Retinal pigment epithelial cell (primary cell): ENCODE measurements around the gene NUP54.

Experiments used
- DNase-seq: peaks from one replicate; pipeline ENCODE4 v3.0.0-alpha.2; 2010; ENCODE audit warnings: low read depth
- H3K4me3 ChIP-seq: 2 replicates; pipeline ENCODE4 v1.5.1; 2011; ENCODE audit warnings: mild to moderate bottlenecking, low read length, control low read depth, moderate library complexity
- TF ChIP-seq, protein P1 (sequence below): conservative IDR thresholded peaks from 2 replicates; pipeline ENCODE4 v1.5.1; 2011; ENCODE audit warnings: low read depth, low read length, control low read depth, inconsistent platforms

Gene NUP54

DNA sequence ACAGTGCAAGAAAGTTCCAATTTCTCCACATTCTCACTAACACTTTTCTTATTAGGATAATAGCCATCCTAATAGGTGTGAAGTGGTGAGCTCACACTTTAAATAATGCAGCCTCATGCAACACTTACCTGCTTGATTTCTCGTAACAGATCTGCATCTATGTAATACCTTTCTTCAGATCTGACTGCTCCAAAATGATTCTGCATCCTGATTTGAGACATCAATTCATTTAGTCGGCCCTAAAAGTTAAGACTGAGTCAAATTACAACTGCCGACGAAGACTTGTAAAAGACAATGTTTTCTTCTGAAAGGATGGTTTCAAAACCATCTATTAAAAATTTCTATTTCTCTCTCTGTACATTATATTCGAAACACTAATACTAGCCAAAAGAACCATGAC lies 30.7 kb downstream of the NUP54 start:
- no peak for DNase-seq
- no peak overlapping the region for H3K4me3 ChIP-seq
- TF ChIP-seq, protein P1, sequence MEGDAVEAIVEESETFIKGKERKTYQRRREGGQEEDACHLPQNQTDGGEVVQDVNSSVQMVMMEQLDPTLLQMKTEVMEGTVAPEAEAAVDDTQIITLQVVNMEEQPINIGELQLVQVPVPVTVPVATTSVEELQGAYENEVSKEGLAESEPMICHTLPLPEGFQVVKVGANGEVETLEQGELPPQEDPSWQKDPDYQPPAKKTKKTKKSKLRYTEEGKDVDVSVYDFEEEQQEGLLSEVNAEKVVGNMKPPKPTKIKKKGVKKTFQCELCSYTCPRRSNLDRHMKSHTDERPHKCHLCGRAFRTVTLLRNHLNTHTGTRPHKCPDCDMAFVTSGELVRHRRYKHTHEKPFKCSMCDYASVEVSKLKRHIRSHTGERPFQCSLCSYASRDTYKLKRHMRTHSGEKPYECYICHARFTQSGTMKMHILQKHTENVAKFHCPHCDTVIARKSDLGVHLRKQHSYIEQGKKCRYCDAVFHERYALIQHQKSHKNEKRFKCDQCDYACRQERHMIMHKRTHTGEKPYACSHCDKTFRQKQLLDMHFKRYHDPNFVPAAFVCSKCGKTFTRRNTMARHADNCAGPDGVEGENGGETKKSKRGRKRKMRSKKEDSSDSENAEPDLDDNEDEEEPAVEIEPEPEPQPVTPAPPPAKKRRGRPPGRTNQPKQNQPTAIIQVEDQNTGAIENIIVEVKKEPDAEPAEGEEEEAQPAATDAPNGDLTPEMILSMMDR, result no peak

DNA sequence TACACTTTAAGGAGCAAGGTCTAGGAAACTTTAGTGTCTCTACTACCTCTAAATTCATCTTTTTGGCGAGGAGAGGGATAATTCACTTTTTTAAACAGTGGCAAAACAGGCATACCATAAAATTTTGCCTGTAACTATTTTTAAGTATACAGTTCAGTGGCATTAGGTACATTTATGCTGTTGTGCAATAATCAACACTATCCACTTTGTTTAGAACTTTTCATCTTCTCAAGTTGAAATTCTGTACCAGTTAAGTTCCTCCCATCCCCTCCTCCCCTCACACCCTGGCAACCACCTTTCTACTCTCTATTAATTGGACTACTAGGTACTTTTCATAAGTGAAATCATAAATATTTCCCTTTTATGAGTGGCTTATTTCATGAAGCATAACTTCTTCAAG lies 31.4 kb downstream of the NUP54 start:
- TF ChIP-seq, protein P1, result no peak
- no peak for DNase-seq
- H3K4me3 ChIP-seq, result no peak overlapping the region

DNA sequence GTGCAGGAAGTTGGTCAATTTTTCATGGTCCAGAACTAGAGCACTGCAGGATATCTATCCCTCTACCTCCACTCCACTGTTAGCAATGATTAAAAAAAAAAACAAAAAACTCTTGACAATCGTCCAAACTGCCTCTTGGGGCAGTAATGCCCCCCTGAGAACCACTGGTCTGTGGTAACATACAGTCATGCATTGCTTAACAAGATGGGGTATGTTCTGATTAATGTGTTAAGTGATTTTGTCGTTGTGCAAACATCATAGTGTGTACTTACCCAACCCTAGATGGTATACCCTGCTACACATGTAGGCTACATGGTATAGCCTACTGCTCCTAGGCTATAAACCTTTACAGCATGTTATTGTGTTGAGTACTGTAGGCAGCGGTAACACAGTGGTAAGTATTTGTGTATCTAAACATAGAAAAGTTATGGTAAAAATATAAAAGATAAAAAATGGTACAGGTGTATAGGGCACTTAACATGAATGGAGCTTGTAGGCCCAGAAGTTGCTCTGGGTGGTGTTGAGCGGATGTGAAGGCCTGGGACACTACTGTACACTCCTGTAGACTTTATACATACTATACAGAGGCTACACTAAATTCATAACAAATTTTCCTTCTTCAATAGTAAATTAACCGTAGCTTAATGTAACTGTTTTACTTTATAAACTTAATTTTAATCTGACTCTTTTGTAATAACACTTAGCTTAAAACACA lies 39.6 kb downstream of the NUP54 start:
- TF ChIP-seq, protein P1, result peak; percentile 20
- H3K4me3 ChIP-seq, result no peak overlapping the region
- no peak for DNase-seq

DNA sequence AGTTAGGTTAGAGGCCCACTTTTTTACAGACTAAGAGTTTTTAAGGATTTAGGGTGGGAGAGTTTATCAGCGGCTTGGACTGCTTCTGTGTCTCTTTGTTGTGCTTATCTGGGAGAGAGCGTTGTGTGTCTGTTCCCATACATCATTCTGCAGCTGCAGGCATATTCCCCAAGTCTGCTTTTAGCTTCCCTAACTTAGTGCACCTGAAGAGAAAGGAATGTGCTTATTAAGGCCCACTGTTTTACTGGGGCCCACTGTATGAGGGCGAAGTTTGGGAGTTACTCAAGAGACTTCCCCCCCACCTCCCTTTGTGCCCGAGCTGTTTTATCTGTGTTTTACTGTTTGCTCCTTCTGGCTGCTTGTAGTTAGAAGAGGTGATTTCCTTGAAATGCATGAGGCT lies 41.8 kb downstream of the NUP54 start:
- H3K4me3 ChIP-seq, result no peak overlapping the region
- TF ChIP-seq, protein P1, result no peak
- no peak for DNase-seq

DNA sequence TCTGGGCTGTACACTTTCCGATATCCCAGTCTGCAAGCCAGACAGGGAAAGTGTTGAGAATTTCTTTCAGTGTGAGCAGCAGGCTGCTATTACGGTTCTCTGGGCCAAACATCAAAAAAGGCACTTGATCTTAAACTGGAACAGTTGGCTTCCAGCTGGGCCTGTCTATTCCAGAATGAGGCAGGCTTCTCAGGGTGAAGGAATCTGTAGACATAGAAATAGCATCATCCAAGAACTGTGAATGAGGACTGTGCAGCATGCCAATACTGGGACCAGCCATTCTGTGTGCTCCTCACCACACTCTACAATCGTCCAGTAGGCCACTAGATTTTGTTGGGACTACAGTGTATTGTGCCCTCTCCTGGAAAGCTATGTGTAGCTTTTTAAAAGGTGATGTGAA lies 42.5 kb downstream of the NUP54 start:
- H3K4me3 ChIP-seq, result no peak overlapping the region
- TF ChIP-seq, protein P1, result no peak
- no peak for DNase-seq

DNA sequence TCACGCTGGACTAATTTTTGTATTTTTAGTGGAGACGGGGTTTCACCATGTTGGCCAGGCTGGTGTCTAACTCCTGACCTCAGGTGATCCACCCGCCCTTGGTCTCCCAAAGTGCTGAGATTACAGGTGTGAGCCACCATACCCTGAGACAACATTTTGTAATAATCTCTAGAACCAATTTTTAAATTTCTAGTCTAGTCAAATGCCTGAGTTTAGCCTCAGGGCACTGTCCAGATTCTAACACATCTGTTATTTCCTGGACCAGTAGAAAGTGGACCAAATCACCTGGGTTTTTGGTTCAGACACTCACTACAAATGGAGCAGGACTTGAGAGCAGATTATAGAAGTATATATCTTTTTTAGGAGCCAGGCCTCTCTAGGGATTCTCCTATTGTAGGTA lies 52.1 kb downstream of the NUP54 start:
- DNase-seq, result no peak
- TF ChIP-seq, protein P1, result no peak
- H3K4me3 ChIP-seq, result no peak overlapping the region

DNA sequence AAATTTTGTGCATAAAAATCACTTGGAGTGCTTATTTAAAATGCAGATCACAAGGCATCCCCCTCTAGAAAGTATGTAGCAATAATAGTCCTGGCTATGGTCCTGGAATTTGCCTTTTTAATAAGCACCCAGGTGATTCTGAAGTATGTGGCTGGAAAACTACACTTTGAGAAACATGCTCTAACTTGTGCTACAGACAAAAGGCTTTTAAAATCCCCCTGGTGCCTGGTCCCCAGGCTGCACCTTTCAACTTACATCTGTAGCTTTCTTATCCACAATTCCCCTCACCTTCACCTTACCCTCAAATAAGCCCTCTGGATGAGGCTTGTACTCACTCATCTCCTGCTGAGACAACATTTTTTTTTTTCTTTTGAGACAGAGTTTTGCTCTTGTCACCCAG lies 52.6 kb downstream of the NUP54 start:
- DNase-seq, result no peak
- TF ChIP-seq, protein P1, result no peak
- no peak overlapping the region for H3K4me3 ChIP-seq
